22Rv1 (cell line): ENCODE data around the gene MUTYH.
"Not testable (repeated sequence)": the region's sequence is repeated elsewhere in the genome, so short reads cannot be mapped to it uniquely, and the experiment has no call there.

Source experiments
- H3K27ac ChIP-seq: fragments of 450-650 bp; 2 replicates; pipeline ENCODE4 v1.5.1; 2017
- CTCF ChIP-seq: fragments of 450-650 bp; IDR thresholded peaks from 2 replicates; pipeline ENCODE4 v1.5.1; 2017; ENCODE audit warnings: mild to moderate bottlenecking
- ZFX ChIP-seq: fragments of 450-650 bp; IDR thresholded peaks from 2 replicates; pipeline ENCODE4 v1.6.1; 2017; ENCODE audit warnings: antibody characterized with exemption, borderline replicate concordance

Gene MUTYH

GRCh38 chr1:45302505-45303150, 37.6 kb downstream of the MUTYH start:
- TF ChIP-seq ZFX (no peak), CTCF (no peak)
- peak overlapping the region; percentile 79 for H3K27ac ChIP-seq

- TF ChIP-seq CTCF (no peak), ZFX (no peak)
- no peak overlapping the region for H3K27ac ChIP-seq
Observed at GRCh38 chr1:45300669-45300997, 39.6 kb downstream of the MUTYH start.

- no peak for TF ChIP-seq ZFX
- peak; percentile 85 for TF ChIP-seq CTCF
- no peak overlapping the region for H3K27ac ChIP-seq
Observed at GRCh38 chr1:45299981-45300668, 40.1 kb downstream of the MUTYH start.

GRCh38 chr1:45299296-45299695, 40.9 kb downstream of the MUTYH start:
- TF ChIP-seq CTCF (no peak), ZFX (no peak)
- no peak overlapping the region for H3K27ac ChIP-seq

DNA sequence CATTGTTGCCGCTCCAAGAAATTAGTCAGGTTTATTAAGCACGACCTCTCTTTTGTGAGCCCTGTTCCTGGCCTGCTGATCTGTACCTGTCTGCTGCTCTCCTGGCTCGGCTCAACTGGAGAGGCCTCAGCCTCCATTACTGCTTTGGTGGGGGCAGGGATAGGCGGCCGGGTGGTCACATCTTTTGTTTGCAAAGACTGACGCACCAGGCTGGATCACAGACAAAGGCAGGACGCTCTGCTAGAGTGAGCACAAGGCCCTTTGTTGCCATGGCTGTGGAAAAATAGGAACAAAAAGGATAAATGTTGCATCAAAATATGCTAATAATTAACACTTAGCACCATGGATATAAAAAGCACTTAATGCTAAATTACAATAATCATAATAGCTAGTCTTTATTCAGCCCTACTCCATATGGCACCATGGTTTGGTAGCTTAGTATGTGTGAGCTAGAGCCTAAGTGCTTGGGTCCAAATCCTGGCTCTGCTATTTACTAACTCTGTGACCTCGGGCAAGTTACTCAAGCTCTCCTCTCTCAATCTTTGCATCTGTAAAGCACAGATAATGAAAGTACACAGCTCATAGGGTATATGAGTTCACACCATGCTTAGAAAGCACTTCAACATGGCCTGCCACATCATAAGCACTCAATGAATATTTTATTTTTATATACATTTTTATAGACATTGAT, 42.4 kb downstream of the MUTYH start:
- TF ChIP-seq CTCF, result no peak
- TF ChIP-seq ZFX, result no peak
- H3K27ac ChIP-seq, result no peak overlapping the region

GRCh38 chr1:45291716-45292115, 48.5 kb downstream of the MUTYH start:
- H3K27ac ChIP-seq, result no peak overlapping the region
- TF ChIP-seq CTCF, result no peak
- no peak for TF ChIP-seq ZFX

- H3K27ac ChIP-seq, result not testable (repeated sequence)
Observed at GRCh38 chr1:45291002-45291401, 49.2 kb downstream of the MUTYH start.

- not testable (repeated sequence) for H3K27ac ChIP-seq
Observed at GRCh38 chr1:45286521-45286920, 53.7 kb downstream of the MUTYH start.

- not testable (repeated sequence) for H3K27ac ChIP-seq
Observed at GRCh38 chr1:45284858-45285257, 55.4 kb downstream of the MUTYH start.
